NCI-H526 (cell line): ENCODE results near the gene CDCA3.
A peak's percentile ranks its signal among the peaks of the same experiment; 100 is the strongest.

ENCODE experiments used
- DNase-seq, 2 experiments: peaks; one replicate each; lab custom pipeline; 2025; lab: John Stamatoyannopoulos, UW

CDCA3 gene

GRCh38 chr12:6832125-6832524, 19.0 kb downstream of the CDCA3 start:
- DNase-seq = no peak

DNA sequence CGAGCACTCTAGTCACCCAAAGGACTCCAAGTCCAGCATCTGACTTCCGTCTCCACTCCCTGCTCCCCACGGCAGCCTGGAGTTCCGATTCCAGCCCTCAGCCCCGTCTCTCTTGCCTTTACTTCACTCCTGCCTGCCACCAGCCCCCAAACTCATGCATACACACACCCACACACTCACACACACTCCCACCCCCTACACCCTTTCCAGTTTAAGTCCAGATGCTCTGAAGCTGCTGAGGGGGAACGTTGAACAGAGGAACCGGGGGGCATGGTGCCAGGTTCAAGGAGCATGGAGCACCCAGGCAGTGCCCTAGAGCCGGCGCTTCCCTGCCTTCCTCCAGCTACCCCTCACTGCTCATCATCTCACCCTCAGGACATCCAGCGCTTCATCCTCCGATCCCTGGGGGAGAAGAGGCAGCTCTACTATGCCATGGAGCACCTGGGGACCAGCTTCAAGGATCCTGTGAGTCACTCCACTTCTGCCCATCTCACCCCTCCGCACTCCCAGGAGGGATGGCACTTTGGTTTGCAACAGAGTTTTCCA, 19.6 kb downstream of the CDCA3 start:
- no peak for DNase-seq

- DNase-seq = no peak
These were observed 20.1 kb downstream of the CDCA3 start for GRCh38 chr12:6830999-6831398.

GRCh38 chr12:6830286-6830890, 20.7 kb downstream of the CDCA3 start:
- no peak for DNase-seq

GRCh38 chr12:6829536-6830220, 21.4 kb downstream of the CDCA3 start:
- peak; percentile 47 to 83 for DNase-seq

- DNase-seq = peak; percentile 22 to 83
These were observed 22.1 kb downstream of the CDCA3 start for GRCh38 chr12:6828781-6829535.

GRCh38 chr12:6827982-6828780, 22.9 kb downstream of the CDCA3 start, which contains the start of gene P3H3:
Gene P3H3 (plus strand): TSS chr12:6828407. CDS start chr12:6828441, 34 bp downstream.
- DNase-seq = peak in 1 of 2 experiments; percentile 74

DNA sequence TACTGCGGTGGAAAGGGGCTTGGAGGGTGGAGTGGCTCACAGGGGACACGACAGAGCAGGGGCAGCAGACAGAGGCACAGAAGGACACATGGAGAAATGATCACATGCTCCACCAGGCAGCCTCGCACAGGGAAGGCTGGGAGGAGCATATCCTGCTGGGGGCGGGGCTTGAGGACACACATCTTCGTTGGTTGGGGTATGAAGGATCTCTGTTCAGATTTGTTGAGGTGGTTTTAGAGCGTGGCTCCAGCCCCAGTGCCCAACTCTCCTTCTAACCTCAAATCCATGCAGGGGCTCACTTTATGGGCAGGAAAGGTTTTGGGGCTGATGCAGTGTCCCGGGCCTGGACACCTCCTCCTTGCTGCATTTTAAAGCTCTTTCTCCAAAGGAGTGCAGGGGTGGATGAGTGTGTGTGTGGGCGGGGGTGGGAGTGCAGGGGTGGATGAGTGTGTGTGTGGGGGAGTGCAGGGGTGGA, 23.6 kb downstream of the CDCA3 start:
- DNase-seq = peak; percentile 71 to 94

GRCh38 chr12:6826734-6827436, 24.2 kb downstream of the CDCA3 start:
- no peak for DNase-seq

- DNase-seq = no peak
These were observed 24.9 kb downstream of the CDCA3 start for GRCh38 chr12:6826125-6826733.

DNA sequence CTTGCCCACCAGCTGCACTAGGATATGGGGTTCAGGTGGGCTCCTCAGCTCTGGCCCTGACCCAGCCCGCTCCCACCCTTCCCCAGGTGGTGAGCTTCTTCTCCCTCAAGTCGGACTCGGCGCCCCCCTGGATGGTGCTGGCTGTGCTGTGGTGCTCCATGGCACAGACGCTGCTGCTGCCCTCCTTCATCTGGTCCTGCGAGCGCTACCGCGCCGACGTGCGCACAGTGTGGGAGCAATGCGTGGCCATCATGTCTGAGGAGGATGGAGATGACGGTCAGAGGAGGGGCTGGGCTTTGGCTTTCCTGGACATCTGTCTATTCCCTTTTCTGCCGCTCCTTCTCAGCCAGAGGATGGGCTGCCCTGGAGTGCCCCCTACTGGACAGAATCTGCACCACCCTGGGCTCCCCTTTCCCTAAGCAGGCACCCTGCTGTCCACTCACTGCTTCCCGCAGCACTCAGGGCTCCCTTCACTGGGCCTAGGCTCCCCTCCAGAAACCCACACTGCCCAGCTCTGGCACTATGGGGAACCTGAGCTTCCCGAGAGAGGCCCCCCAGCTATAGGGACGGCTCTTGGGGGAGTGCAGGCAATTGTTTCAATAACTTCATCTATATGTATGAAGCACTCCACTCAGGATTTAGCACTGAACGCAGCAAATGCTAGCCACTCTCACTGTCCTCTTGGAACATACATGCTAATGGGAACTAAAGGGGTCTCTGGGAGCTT, 25.5 kb downstream of the CDCA3 start:
- peak; percentile 40 to 84 for DNase-seq

DNA sequence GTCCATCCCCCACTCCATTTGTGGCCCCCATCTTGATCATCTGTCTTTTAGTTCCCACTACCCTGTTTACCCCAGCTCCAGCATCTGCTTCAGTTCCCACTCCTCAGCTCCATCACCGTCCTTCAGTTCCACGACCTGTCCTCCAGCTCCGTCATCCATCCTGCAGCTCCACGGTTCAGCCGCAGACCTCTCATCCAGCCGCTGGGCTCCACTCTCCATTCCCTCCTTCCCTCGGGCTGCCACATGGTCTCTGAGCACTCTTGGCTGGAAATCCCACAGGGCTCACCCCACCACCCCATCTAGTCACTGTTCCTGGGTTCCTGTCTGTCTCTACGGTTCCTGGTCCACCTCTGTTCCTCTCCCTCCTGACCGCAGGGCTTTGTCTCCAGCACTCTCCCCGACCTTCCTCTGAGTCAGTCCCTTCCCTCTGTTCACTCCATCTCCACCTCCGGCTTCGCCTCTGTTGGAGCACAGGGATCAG, 26.1 kb downstream of the CDCA3 start:
- DNase-seq = peak in 1 of 2 experiments; percentile 57

- peak in 1 of 2 experiments; percentile 33 for DNase-seq
These were observed 26.9 kb downstream of the CDCA3 start for GRCh38 chr12:6824085-6824775.

DNA sequence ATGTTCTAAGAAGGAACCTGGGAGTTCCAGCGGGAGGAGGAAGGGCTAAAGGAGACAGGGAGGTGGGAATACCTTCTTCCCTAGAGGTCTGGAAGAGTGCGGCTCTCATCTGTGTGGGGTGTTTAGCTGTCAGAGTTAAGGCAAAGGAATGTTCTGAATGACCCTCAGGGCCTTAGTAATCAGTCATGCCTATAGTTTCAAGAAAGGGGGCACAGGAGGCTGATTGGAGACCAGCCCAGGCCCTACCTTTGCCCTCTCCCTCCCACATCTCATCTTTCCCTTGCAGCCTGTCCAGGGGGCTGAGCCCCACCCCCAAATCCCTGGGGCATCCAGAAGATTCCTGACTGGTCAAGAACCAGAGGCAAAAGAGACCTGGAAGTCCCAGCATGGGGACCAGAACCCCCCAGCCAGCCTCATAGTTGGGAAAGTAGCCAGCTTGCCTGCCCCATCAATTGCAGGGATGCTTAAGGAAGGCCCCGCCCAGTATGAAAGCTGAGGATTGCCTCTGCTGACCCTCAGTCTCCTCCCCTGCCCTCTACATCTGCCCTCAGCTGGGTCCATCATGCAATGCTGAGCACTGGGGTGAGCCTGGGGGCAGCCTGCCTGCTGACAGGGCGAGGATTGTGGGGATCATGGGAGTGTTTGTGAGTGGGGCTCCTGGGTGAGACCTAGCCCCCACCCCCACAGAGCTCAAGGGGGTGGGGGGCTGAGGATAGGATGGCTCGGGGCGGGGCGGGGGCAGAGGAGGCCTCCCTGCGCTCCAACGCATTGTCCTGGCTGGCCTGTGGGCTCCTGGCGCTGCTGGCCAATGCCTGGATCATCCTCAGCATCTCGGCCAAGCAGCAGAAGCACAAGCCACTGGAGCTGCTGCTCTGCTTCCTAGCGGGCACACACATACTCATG, 27.7 kb downstream of the CDCA3 start:
- no peak for DNase-seq

DNA sequence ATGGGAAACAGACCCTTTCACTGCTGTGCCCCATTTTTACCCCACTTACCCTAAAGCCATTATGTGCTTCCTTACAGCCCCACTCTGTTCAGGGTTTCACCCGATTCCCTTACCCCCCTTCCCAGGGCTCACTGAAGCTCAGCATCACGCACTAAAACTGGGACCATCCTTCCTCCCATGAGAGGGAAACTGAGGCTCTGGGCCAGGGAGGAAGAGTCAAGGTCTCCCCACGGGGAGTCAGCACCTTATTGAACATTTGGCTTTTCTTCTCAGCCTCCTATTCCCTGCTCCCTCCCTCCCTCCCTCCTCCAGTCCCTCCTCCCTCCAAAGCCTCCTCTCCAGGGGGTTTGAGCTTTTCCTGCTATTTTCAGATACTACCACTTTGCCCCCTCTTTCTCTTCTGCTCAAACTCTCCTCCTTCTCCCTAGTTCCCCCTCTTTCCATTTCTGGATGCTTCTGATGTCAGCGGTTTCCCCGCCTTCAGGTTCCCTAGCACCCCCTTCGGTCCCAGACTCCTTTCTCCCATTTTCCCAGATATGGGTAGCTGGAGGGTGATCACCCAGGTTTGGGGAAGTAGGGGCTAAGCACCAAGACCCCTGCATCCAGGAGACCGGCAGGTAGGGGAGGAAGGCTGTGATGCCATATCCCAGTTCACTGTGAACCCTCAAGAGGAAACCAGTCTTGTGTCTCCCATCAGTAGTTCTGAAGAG, 28.5 kb downstream of the CDCA3 start:
- no peak for DNase-seq

- peak; percentile 21 to 76 for DNase-seq
These were observed 29.3 kb downstream of the CDCA3 start, which contains the start of gene GPR162 for GRCh38 chr12:6821591-6822425. Gene GPR162 (plus strand): TSS chr12:6821821. CDS start chr12:6823899, 2,078 bp downstream.
